ENCODE data around the gene ZSCAN21. TPM values are rescaled to one million over a fixed set of nuclear protein-coding genes. Genes with fewer than 3 reads are reported as not detected.

Gene ZSCAN21
- total and polyA plus RNA-seq, 7 experiments from 2014 or later = 3.9 to 13.4 (median 6.8) TPM

DNA sequence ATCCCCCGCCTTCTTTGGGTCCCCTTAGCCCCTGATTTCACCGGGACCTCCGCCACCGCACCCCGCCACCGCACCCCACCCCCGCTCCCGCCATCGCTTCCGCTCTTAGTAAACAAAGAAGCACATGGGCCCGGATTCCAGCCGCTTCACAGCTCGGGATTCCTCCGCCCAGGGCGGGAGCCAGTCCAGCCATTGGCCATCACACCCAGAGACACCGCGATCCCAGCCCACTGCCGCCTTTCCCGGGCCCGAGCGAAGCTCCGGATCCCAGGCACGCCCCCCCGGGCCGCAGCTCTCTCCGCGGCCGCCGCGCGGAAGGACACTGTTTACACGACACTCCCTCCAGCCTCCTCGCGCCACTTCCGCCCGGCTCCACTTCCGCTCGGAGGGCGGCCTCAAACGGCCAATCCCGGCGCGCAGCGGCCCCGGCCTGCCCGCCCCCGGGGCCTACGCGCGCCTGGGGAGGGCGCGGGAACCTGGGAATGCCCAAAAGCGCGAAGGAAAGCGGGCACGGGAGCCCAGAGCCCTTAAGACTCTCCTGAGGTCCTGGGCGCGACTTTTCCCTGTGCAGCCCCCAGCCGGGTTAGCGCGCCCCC, 50.9 kb downstream of the ZSCAN21 start:
- Mint-ChIP-seq H3K4me1 (peaks cover 27 to 48% (median 41%) of the 10 kb centered on the region in 7 donors), H3K27ac (peak overlapping the region; percentile 90 to 98 (median 96)), H3K36me3 (peaks cover 23 to 33% (median 28%) of the 10 kb centered on the region in 5 donors), H3K27me3 (no peaks in the 10 kb centered on the region), H3K4me3 (peak overlapping the region; percentile 85 to 95 (median 93)), H3K9me3 (peaks cover 0 to 5% (median 0%) of the 10 kb centered on the region in 11 donors)
- Histone ChIP-seq H3K4me1 (ENCODE audit: control insufficient read depth in 2 of 2, insufficient read depth in 2 of 2, low read length in 2 of 2) (peaks cover 17 to 25% of the 10 kb centered on the region in 2 donors), H3K36me3 (ENCODE audit: control insufficient read depth in 2 of 3, insufficient read depth in 3 of 3, low read length in 3 of 3) (peaks cover 20 to 46% (median 25%) of the 10 kb centered on the region in 3 experiments), H3K4me3 (ENCODE audit: low read length) (peak overlapping the region; percentile 98), H3K27ac (ENCODE audit: low read depth, low read length) (peak overlapping the region; percentile 91), H3K27me3 (ENCODE audit: control insufficient read depth in 2 of 2, insufficient read depth in 2 of 2, low read length in 2 of 2) (no peaks in the 10 kb centered on the region), H3K9me3 (ENCODE audit: control insufficient read depth in 2 of 3, low read length in 3 of 3) (no peaks in the 10 kb centered on the region)
- DNase-seq = peak; percentile 83 to 94 (median 93)
- intact Hi-C loops (cut with micrococcal nuclease) = loop anchor here (1.0 to 10.0 kb wide), 21 partner anchors 11 to 1142 kb away; partner anchors contain the start of genes CNPY4 (in 2 of the 2), TAF6 (in 2 of the 2), ZCWPW1 (in 2 of the 2) and ZSCAN21 (in 2 of the 2)
- CTCF ChIA-PET = interaction anchor here (0.6 to 2.1 kb wide), 6 partner anchors 10 to 112 kb away, joined by 3 to 6 read pairs (median 4); partner anchors contain the start of gene ZSCAN21
- POLR2A ChIA-PET = interaction anchor here (0.5 to 4.6 kb wide), 20 partner anchors 8 to 335 kb away, joined by 3 to 107 read pairs (median 4); partner anchors contain the start of genes COPS6, GPC2, LAMTOR4 and MBLAC1
- peak; percentile 84 for ATAC-seq

DNA sequence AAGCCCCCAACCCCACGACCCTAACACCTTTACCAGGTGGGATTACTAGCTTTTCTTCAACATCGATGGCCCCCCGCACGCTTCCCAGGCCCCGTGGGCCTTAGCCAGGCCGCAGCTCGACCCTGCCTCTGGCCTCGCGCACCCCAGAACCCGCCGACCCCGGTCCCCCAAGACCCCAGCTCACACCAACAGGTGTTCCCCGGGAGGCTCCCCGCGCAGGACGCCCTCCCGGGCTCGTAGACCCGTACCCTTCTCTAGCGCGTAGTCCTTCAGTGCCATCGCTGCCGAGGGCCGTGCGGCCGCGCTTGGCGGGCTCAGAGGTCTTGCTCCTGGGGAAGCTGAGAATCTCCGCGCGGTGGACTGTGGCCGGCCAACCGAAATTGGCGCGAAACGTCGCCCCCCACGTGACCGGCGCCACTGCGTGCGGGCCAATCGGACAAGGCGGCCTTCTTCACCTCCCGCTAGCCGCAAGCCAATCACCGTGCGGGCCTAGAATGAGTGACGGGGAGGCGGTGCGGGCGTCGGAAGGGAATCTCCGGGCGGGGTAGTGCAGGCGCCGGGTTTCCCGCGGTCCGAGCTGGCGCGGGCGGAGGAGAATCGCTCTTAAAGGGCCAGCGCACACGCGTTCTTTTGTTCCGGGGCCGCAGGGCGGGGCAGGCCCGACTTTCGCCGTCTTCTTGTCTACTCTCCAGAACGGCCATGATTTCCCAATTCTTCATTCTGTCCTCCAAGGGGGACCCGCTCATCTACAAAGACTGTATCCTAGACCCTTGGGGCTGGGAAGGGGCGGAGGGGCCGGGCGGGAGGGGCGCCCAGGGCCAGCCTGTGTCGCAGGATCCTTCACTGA, 51.7 kb downstream of the ZSCAN21 start, which contains the start of the genes AP4M1 and MCM7:
AP4M1 (plus strand) TSS at position 628 of the 847 bp plus-strand sequence; CDS start at position 700, 72 bp downstream.
MCM7 (minus strand) TSS at position 382 of the 847 bp plus-strand sequence; CDS start at position 279, 103 bp downstream.
- Histone ChIP-seq H3K36me3 (ENCODE audit: control insufficient read depth in 2 of 3, insufficient read depth in 3 of 3, low read length in 3 of 3) (peaks cover 20 to 43% (median 25%) of the 10 kb centered on the region in 3 experiments), H3K9me3 (ENCODE audit: control insufficient read depth in 2 of 3, low read length in 3 of 3) (no peaks in the 10 kb centered on the region), H3K27me3 (ENCODE audit: control insufficient read depth in 2 of 2, insufficient read depth in 2 of 2, low read length in 2 of 2) (no peaks in the 10 kb centered on the region), H3K4me3 (ENCODE audit: low read length) (peak within 1 kb of the TSS; percentile 98), H3K4me1 (ENCODE audit: control insufficient read depth in 2 of 2, insufficient read depth in 2 of 2, low read length in 2 of 2) (peaks cover 17 to 25% of the 10 kb centered on the region in 2 donors), H3K27ac (ENCODE audit: low read depth, low read length) (peak within 1 kb of the TSS; percentile 91)
- H3K27me3 Mint-ChIP-seq = no peaks in the 10 kb centered on the region
- peaks cover 27 to 47% (median 41%) of the 10 kb centered on the region in 7 donors for H3K4me1 Mint-ChIP-seq
- H3K4me3 Mint-ChIP-seq = peak within 1 kb of the TSS; percentile 85 to 95 (median 93)
- ATAC-seq = peak; percentile 90
- peak within 1 kb of the TSS; percentile 90 to 98 (median 96) for H3K27ac Mint-ChIP-seq
- ChIA-PET CTCF (interaction anchor here (0.6 to 2.1 kb wide), 6 partner anchors 11 to 438 kb away, joined by 3 to 6 read pairs (median 4); partner anchors contain the start of genes AGFG2 and ZSCAN21), POLR2A (interaction anchor here (0.6 to 4.6 kb wide), 28 partner anchors 9 to 596 kb away, joined by 3 to 107 read pairs (median 4); partner anchors contain the start of genes COPS6, GPC2, MBLAC1 and MEPCE)
- peaks cover 0 to 5% (median 0%) of the 10 kb centered on the region in 11 donors for H3K9me3 Mint-ChIP-seq
- peak; percentile 84 to 98 (median 93) for DNase-seq
- intact Hi-C loops (cut with micrococcal nuclease) = loop anchor here (1.0 to 10.0 kb wide), 17 partner anchors 13 to 1141 kb away; partner anchors contain the start of genes CNPY4 (in 2 of the 2), TAF6 (in 2 of the 2), ZCWPW1 (in 2 of the 2) and COPS6 (in 1 of the 2)
- H3K36me3 Mint-ChIP-seq = peaks cover 19 to 29% (median 27%) of the 10 kb centered on the region in 5 donors

DNA sequence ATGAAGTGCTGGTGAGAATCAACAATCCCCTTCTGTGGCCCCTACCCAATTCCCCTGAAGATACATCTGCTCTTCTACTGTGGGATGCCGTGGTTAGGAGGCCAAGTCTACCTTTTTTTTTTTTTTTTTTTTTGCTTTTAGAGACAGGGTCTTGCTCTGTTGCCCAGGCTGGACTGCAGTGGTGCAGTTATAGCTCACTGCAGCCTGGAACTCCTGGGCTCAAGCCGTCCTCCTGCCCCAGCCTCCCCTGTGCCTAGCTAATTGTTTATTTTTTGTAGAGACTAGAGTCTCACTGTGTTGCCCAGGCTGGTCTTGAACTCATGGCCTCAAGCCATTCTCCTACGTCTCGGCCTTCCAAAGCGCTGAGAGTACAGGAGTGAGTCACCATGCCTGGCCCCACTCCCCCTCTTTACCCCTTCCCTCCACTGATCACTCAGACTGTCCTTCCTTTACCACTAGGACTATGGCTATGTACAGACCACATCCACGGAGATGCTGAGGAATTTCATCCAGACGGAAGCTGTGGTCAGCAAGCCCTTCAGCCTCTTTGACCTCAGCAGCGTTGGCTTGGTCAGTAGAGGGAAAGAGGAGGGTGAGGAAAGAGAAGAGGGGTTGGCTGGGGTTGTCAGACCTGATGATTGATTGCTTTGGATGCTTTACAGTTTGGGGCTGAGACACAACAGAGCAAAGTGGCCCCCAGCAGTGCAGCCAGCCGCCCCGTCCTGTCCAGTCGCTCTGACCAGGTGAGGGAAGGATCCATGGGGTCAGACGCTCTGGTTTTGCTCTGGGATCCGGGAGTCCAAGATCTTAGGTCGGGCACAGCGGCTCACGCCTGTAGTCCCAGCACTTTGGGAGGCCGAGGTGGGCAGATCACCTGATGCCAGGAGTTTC, 53.6 kb downstream of the ZSCAN21 start:
- peaks cover 10 to 23% (median 17%) of the 10 kb centered on the region in 5 donors for H3K36me3 Mint-ChIP-seq
- ChIA-PET POLR2A (interaction anchor here (4.6 kb wide), 1 partner anchor 20 kb away, joined by 107 read pairs; the partner anchor contains the start of gene MBLAC1), CTCF (interaction anchor here (0.6 kb wide), 1 partner anchor 106 kb away, joined by 4 read pairs; no protein-coding TSS in a partner anchor)
- H3K36me3 ChIP-seq (ENCODE audit: control insufficient read depth in 2 of 3, insufficient read depth in 3 of 3, low read length in 3 of 3) = peaks cover 7 to 41% (median 16%) of the 10 kb centered on the region in 3 experiments
- peaks cover 17 to 20% of the 10 kb centered on the region in 2 donors for H3K4me1 ChIP-seq (ENCODE audit: control insufficient read depth in 2 of 2, insufficient read depth in 2 of 2, low read length in 2 of 2)
- no peak overlapping the region for H3K4me3 ChIP-seq (ENCODE audit: low read length)
- no peaks in the 10 kb centered on the region for H3K9me3 ChIP-seq (ENCODE audit: control insufficient read depth in 2 of 3, low read length in 3 of 3)
- DNase-seq = no peak
- no peak for ATAC-seq
- H3K27me3 Mint-ChIP-seq = no peaks in the 10 kb centered on the region
- H3K27me3 ChIP-seq (ENCODE audit: control insufficient read depth in 2 of 2, insufficient read depth in 2 of 2, low read length in 2 of 2) = no peaks in the 10 kb centered on the region
- H3K27ac ChIP-seq (ENCODE audit: low read depth, low read length) = no peak overlapping the region
- intact Hi-C loops (cut with micrococcal nuclease) = loop anchor here (5.0 to 10.0 kb wide), 5 partner anchors 482 to 1139 kb away; partner anchors contain the start of genes FAM200A (in 1 of the 2), FBXO24 (in 1 of the 2), LRCH4 (in 1 of the 2) and ZKSCAN5 (in 1 of the 2)
- H3K4me1 Mint-ChIP-seq = peaks cover 21 to 35% (median 31%) of the 10 kb centered on the region in 7 donors
- peak overlapping the region; percentile 58 to 95 (median 89) for H3K4me3 Mint-ChIP-seq
- peaks cover 0 to 5% (median 0%) of the 10 kb centered on the region in 11 donors for H3K9me3 Mint-ChIP-seq
- peak overlapping the region in 8 of 9 donors; percentile 9 to 86 (median 74) for H3K27ac Mint-ChIP-seq

DNA sequence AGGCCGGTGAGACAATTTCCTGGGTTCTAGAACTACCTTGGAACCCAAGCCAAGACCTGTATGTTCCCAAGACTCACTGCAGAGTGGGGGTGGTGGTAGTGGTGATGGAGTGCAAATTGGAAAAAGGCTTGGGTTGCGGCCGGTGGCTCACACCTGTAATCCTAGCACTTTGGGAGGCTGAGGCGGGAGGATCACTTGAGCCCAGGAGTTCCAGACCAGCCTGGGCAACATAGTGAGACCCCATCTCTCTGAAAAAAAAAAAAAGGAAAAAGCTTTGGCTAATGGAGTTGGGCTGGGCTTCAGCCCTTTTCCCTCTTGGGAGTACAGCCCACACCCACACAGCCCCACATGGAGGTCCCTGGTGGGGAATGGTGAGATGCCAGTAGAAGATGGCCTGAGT, 56.0 kb downstream of the ZSCAN21 start:
- Mint-ChIP-seq H3K27me3 (no peaks in the 10 kb centered on the region), H3K4me1 (peaks cover 0 to 15% (median 9%) of the 10 kb centered on the region in 7 donors), H3K27ac (no peak overlapping the region), H3K36me3 (peaks cover 0 to 18% (median 6%) of the 10 kb centered on the region in 5 donors), H3K9me3 (peaks cover 0 to under 1% (median 0%) of the 10 kb centered on the region in 11 donors), H3K4me3 (peak overlapping the region in 1 of 10 donors; percentile 16)
- no peak for DNase-seq
- H3K36me3 ChIP-seq (ENCODE audit: control insufficient read depth in 2 of 3, insufficient read depth in 3 of 3, low read length in 3 of 3) = peaks cover 0 to 48% (median 11%) of the 10 kb centered on the region in 3 experiments
- POLR2A ChIA-PET = no interaction called here
- no peak overlapping the region for H3K27ac ChIP-seq (ENCODE audit: low read depth, low read length)
- H3K4me1 ChIP-seq (ENCODE audit: control insufficient read depth in 2 of 2, insufficient read depth in 2 of 2, low read length in 2 of 2) = peaks cover 0 to 2% of the 10 kb centered on the region in 2 donors
- H3K27me3 ChIP-seq (ENCODE audit: control insufficient read depth in 2 of 2, insufficient read depth in 2 of 2, low read length in 2 of 2) = no peaks in the 10 kb centered on the region
- CTCF ChIA-PET = no interaction called here
- H3K9me3 ChIP-seq (ENCODE audit: control insufficient read depth in 2 of 3, low read length in 3 of 3) = no peaks in the 10 kb centered on the region
- no peak for ATAC-seq
- intact Hi-C loops (cut with micrococcal nuclease) = loop anchor here in 1 of 2 donors (10.0 kb wide), 2 partner anchors 479 to 551 kb away; partner anchors contain the start of genes FAM200A, FBXO24, LRCH4 and ZNF655
- H3K4me3 ChIP-seq (ENCODE audit: low read length) = no peak overlapping the region

DNA sequence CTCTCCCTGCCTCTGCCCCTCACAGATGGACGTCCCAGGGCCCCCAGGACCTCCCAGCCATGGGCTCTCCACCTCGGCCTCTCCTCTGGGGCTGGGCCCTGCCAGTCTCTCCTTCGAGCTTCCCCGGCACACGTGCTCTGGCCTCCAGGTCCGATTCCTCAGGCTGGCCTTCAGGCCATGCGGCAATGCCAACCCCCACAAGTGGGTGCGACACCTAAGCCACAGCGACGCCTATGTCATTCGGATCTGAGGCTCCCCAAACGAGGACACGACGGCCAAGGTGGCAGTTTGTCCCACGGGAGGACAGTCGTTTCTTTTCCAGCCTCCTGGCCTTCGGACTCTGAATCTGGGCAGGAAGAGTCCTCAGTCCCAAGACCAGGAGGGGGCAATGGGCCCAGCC, 57.1 kb downstream of the ZSCAN21 start:
- Histone ChIP-seq H3K27me3 (ENCODE audit: control insufficient read depth in 2 of 2, insufficient read depth in 2 of 2, low read length in 2 of 2) (no peaks in the 10 kb centered on the region), H3K4me1 (ENCODE audit: control insufficient read depth in 2 of 2, insufficient read depth in 2 of 2, low read length in 2 of 2) (peaks cover 0 to 2% of the 10 kb centered on the region in 2 donors), H3K4me3 (ENCODE audit: low read length) (no peak overlapping the region), H3K36me3 (ENCODE audit: control insufficient read depth in 2 of 3, insufficient read depth in 3 of 3, low read length in 3 of 3) (peaks cover 0 to 54% (median 17%) of the 10 kb centered on the region in 3 experiments), H3K9me3 (ENCODE audit: control insufficient read depth in 2 of 3, low read length in 3 of 3) (no peaks in the 10 kb centered on the region), H3K27ac (ENCODE audit: low read depth, low read length) (no peak overlapping the region)
- ATAC-seq (no peak), DNase-seq (no peak)
- H3K27ac Mint-ChIP-seq = no peak overlapping the region
- no peak overlapping the region for H3K4me3 Mint-ChIP-seq
- intact Hi-C loops (cut with micrococcal nuclease) = loop anchor here in 1 of 2 donors (10.0 kb wide), 2 partner anchors 478 to 552 kb away; partner anchors contain the start of genes FAM200A, FBXO24, LRCH4 and ZNF655
- H3K4me1 Mint-ChIP-seq = peaks cover 0 to 15% (median 9%) of the 10 kb centered on the region in 7 donors
- CTCF ChIA-PET = no interaction called here
- H3K9me3 Mint-ChIP-seq = no peaks in the 10 kb centered on the region
- peaks cover 0 to 22% (median 6%) of the 10 kb centered on the region in 5 donors for H3K36me3 Mint-ChIP-seq
- H3K27me3 Mint-ChIP-seq = no peaks in the 10 kb centered on the region
- POLR2A ChIA-PET = interaction anchor here (1.6 kb wide), 1 partner anchor 13 kb away, joined by 7 read pairs; the partner anchor contains the start of gene CNPY4

All from naive thymus-derived CD4-positive, alpha-beta T cell (primary cell).